Mucosa of rectum (tissue), 2 donors: ENCODE measurements around the gene EIF3M.
"Not testable (repeated sequence)": the region's sequence is repeated elsewhere in the genome, so short reads cannot be mapped to it uniquely, and the experiment has no call there.

ENCODE experiments used
- H3K27ac ChIP-seq, 2 donors: one replicate each; pipeline ENCODE4 v1.7.0; 2013; ENCODE audit warnings: inconsistent platforms in 2 of 2, low read depth in 2 of 2, low read length in 2 of 2
- H3K27me3 ChIP-seq, 2 donors: one replicate each; pipeline ENCODE4 v1.7.0; 2013; ENCODE audit warnings: low read length in 2 of 2; ENCODE audit not compliant: control insufficient read depth in 2 of 2, insufficient read depth in 2 of 2
- H3K36me3 ChIP-seq, 2 donors: one replicate each; pipeline ENCODE4 v1.7.0; 2013; ENCODE audit warnings: low read length in 2 of 2; ENCODE audit not compliant: control insufficient read depth in 2 of 2, insufficient read depth in 2 of 2
- H3K4me1 ChIP-seq, 2 donors: one replicate each; pipeline ENCODE4 v1.7.0; 2013; ENCODE audit warnings: low read length in 2 of 2, mild to moderate bottlenecking in 1 of 2; ENCODE audit not compliant: control insufficient read depth in 2 of 2, insufficient read depth in 2 of 2
- H3K4me3 ChIP-seq, 2 donors: one replicate each; pipeline ENCODE4 v1.7.0; 2013; ENCODE audit warnings: low read length in 2 of 2
- H3K9ac ChIP-seq, 2 donors: one replicate each; pipeline ENCODE4 v1.7.0; 2013; ENCODE audit warnings: low read length in 2 of 2, low read depth in 1 of 2, mild to moderate bottlenecking in 1 of 2
- H3K9me3 ChIP-seq, 2 donors: one replicate each; pipeline ENCODE4 v1.7.0; 2013; ENCODE audit warnings: low read length in 2 of 2; ENCODE audit not compliant: control insufficient read depth in 2 of 2
- donor health status: healthy.
- donor health status: Normal muscosa, but diverticular disease.

The EIF3M gene

DNA sequence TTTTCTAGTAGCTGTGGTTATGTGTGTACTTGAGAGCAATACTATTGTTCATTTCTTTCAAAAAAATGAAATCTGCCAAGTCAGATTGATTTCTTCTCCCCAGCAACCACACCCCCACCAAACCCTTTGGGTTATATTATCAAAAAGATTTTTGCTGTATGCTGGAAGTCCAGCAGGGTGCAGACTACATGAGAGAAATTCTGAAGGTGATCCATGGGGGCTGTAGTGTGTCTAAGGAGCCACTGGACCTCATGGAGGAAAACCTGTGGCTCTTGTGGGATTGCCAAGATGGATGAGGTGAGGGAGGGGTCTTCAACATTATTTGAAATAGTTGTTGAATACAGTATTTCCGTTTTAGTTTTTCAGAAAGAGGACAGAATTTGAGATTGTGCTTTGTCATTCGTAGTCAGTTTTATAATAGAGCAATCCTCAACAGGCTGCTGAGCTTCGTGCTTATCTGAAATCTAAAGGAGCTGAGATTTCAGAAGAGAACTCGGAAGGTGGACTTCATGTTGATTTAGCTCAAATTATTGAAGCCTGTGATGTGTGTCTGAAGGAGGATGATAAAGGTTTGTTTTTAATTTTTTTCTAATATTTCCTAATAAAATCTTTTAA, 3.1 kb downstream of the EIF3M start:
- Histone ChIP-seq H3K4me3 (no peak overlapping the region), H3K27ac (no peak overlapping the region), H3K9ac (no peak overlapping the region), H3K4me1 (peaks cover 9 to 12% of the 10 kb centered on the region in 2 donors), H3K36me3 (peaks cover 22 to 31% of the 10 kb centered on the region in 2 donors), H3K27me3 (no peaks in the 10 kb centered on the region), H3K9me3 (no peaks in the 10 kb centered on the region)

DNA sequence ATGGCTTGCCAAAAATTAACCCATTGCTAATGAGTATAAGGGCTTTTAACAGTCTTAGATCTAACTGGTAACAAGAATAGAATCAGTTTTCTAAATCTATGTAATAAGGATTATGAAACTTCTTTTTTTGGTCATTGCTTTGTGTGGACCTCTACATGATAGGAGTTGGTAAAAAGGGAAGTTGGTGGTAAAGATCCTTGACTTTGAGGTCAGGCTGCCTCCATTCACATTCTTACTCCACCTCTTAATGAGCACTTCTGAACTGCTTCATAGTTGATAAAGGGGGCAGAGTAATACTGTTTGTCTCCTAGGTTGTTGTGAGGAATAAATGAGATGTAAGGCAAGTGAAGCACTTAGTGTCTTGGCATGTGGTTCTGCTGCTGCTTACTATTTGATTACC, 10.6 kb downstream of the EIF3M start:
- Histone ChIP-seq H3K9me3 (no peaks in the 10 kb centered on the region), H3K4me1 (no peaks in the 10 kb centered on the region), H3K27ac (no peak overlapping the region), H3K9ac (no peak overlapping the region), H3K36me3 (peaks cover 61 to 68% of the 10 kb centered on the region in 2 donors), H3K4me3 (no peak overlapping the region), H3K27me3 (no peaks in the 10 kb centered on the region)

DNA sequence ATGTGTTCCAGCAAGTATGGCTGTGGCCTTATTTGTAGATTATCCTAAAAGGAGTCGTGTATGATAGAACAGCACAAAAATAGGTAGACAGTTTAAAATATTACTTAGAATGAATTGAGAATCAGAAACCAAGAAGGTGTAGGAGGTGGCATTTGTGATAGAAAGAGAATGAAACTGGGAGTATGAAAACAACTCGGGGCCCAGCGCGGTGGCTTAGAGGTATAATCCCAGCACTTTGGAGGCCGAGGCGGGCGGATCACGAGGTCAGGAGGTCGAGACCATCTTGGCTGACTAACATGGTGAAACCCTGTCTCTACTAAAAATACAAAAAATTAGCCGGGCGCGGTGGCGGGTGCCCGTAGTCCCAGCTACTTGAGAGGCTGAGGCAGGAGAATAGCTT, 12.5 kb downstream of the EIF3M start:
- H3K27me3 ChIP-seq, H3K9me3 ChIP-seq, H3K4me1 ChIP-seq, H3K9ac ChIP-seq, H3K4me3 ChIP-seq, H3K27ac ChIP-seq: not testable (repeated sequence)
- H3K36me3 ChIP-seq, result peaks cover 54 to 58% of the 10 kb centered on the region in 2 donors

DNA sequence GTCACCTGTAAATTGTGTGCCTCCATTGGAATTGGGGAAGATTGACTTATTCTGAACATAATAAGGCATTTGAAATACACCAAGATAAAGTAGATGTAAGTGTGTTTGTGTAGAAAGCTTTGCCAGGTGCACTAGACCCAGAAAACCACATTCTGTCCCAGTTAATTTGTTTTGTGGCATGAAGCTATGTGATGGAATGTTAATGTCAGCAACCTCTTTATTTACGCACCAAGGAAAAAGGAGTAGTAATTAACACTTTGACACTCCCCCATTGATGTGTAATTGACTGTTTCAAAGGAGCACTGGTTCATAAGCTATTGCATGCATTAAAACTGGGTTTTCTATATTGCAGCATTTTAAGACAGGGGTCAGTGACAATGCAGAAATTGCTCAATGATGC, 14.3 kb downstream of the EIF3M start:
- Histone ChIP-seq H3K9me3 (no peaks in the 10 kb centered on the region), H3K27ac (no peak overlapping the region), H3K36me3 (peaks cover 46 to 58% of the 10 kb centered on the region in 2 donors), H3K4me1 (no peaks in the 10 kb centered on the region), H3K27me3 (no peaks in the 10 kb centered on the region), H3K9ac (no peak overlapping the region), H3K4me3 (no peak overlapping the region)

DNA sequence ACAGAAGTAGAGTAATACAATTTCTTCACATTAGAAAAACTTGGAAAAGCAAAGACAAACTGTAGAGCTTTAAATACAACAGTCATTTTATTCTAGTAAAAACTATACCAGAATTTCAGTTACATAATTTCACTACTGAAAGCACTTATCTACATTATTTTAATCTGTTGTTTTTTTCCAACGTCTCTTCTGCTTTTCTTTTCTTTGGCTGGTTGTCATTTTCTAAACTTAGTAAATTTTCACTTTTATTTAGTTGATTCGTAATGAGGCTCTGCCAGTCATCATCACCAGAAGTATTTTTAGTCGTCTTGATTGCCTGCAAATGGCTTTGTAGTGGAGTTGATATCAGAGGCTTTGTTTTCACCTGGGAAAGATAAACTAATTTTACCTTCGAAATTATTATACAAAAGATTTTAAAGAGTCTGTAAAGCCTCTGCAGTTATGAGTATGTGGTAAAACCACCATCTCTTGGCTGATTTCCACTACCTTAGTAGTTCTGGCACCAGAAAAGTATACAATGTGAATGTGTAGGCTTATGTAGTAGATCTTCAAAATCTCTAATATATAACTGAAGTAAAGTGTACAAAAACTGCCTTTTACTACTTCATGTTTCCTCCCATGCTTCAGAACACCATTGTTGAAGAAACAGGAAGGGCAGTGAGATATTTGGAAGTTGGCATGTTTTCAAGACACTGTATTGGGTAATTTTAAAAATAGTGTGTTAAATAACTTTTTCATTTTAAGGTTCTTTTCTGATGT, 19.2 kb downstream of the EIF3M start:
- peaks cover 38 to 42% of the 10 kb centered on the region in 2 donors for H3K36me3 ChIP-seq
- H3K4me3 ChIP-seq, result no peak overlapping the region
- H3K27ac ChIP-seq, result no peak overlapping the region
- no peaks in the 10 kb centered on the region for H3K4me1 ChIP-seq
- H3K27me3 ChIP-seq, result no peaks in the 10 kb centered on the region
- H3K9me3 ChIP-seq, result no peaks in the 10 kb centered on the region
- no peak overlapping the region for H3K9ac ChIP-seq

DNA sequence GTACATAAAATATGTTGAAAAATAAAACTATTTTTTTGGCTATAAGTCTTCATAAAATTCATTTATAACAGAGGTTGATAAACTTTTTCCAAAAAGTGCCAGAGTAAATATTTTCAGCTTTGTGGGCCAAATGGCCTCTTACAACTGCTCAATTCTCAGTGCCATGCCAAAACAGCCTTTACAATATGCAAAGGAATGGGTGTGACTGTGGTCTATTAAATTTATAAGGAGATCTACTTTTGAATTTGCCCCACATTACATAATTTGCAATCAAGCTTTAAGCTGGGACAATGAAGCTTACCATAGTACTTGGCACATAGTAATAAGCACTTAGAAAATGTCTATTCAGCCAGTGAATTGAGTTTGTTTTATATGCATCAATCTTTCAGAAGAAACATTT, 22.6 kb downstream of the EIF3M start:
- Histone ChIP-seq H3K27me3 (no peaks in the 10 kb centered on the region), H3K4me1 (no peaks in the 10 kb centered on the region), H3K4me3 (no peak overlapping the region), H3K9me3 (no peaks in the 10 kb centered on the region), H3K36me3 (peaks cover 21 to 31% of the 10 kb centered on the region in 2 donors), H3K9ac (no peak overlapping the region), H3K27ac (no peak overlapping the region)

DNA sequence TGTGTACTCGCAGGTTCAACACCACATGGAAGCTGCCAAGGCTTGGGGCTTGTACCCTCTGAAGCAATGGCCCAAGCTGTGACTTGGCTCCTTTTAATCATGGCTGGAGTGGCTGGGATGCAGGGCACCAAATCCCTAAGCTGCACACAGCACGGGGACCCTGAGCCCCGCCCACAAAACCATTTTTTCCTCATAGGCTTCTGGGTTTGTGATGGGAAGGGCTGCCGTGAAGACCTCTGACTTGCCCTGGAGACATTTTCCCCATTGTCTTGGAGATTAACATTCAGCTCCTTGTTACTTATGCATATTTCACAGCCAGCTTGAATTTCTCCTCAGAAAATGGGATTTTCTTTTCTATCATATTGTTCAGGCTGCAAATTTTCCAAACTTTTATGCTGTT, 25.2 kb downstream of the EIF3M start:
- not testable (repeated sequence) for H3K27me3 ChIP-seq, H3K4me3 ChIP-seq, H3K9me3 ChIP-seq, H3K4me1 ChIP-seq, H3K9ac ChIP-seq, H3K27ac ChIP-seq
- peaks cover 9 to 10% of the 10 kb centered on the region in 2 donors for H3K36me3 ChIP-seq

DNA sequence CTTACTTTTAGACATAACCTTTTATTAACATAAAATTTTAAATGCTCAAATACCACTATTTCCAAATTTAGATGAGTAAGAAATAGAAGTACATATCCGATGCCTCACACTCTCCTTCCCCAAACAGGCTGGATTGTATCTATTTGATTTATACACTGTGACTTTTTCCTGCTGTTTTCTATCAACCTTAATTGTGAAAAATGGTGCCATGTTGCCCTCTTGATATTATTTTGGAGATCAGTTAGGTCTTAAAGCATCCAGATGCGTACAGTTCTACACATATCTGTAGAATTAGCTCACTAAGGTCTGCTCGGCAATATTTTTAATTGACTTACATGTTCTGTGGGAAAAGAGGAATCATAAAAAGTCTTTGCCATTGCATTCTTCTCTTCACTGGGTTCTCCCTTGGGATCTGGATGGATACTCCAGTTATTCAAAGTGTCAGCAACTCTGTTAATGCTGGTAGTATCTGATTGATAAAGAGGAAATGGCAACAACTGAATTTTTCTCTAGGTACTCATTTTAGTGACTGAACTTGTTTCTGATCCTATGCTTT, 27.2 kb downstream of the EIF3M start:
- Histone ChIP-seq H3K4me3 (no peak overlapping the region), H3K9ac (no peak overlapping the region), H3K4me1 (no peaks in the 10 kb centered on the region), H3K27me3 (no peaks in the 10 kb centered on the region), H3K9me3 (no peaks in the 10 kb centered on the region), H3K27ac (no peak overlapping the region), H3K36me3 (no peaks in the 10 kb centered on the region)

DNA sequence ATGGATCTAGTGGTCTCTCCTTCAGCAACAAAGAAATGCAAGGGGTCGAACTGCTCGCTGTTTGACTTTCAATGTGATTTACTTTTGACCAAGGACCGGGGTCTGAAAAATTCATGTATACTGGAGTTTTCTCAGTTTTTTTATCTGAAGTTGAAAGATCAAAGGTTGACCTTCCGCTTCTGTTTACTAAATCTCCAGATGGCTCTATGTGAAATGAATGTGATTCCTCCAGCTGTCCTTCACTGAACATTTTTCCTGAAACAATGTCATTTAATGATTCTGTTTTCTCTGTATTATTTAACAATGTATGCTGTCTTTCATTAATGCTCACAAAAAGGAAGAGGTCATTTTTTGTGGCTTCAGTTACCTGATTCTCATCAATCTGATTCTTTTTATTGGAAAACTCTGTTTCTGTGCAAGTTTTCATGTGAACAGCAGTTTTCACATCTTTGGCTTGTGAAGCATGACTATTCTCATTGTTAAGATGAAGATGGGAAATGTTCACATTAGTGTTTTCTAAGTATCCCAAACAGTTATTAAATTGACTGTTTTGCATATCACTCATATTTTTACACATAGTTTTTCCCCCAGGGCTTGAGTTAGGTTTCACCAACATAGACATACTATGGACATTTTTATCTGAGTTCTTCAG, 30.0 kb downstream of the EIF3M start:
- H3K9ac ChIP-seq, result no peak overlapping the region

DNA sequence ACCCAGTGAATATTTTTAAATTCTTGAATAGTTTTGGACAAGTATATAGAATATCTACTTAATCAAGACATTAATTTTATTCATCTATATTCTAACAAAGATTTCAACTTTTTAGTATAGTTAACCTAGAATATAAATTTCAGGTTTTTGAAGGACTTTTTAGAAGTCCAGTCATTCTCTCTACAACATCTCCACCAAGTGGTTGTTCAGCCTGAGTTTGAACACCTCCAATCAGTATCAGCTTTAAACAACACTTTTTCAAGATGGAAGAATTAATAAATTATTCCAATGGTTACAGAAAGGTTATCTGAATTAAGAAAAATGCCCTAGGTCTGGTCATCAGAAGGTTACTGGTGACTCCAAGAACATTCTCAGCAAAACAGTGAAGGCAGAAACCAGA, 31.8 kb downstream of the EIF3M start:
- no peaks in the 10 kb centered on the region for H3K9me3 ChIP-seq
- no peaks in the 10 kb centered on the region for H3K27me3 ChIP-seq
- no peaks in the 10 kb centered on the region for H3K4me1 ChIP-seq
- no peak overlapping the region for H3K4me3 ChIP-seq
- H3K36me3 ChIP-seq, result no peaks in the 10 kb centered on the region
- no peak overlapping the region for H3K9ac ChIP-seq
- no peak overlapping the region for H3K27ac ChIP-seq

More for the DNA sequence above, 30.0 kb downstream of the EIF3M start:
- Histone ChIP-seq H3K9me3 (no peaks in the 10 kb centered on the region), H3K4me3 (no peak overlapping the region), H3K27ac (no peak overlapping the region), H3K4me1 (no peaks in the 10 kb centered on the region), H3K27me3 (no peaks in the 10 kb centered on the region), H3K36me3 (no peaks in the 10 kb centered on the region)
